ENCODE results near the gene MRPS30. TPM values are rescaled to one million over a fixed set of nuclear protein-coding genes. Genes with fewer than 3 reads are reported as not detected.

Gene MRPS30
- 47.4 and 53.3 TPM in 2 replicates for total RNA-seq

GRCh38 chr5:44808435-44809214 lies at the start of gene MRPS30:
TSS of gene MRPS30 (plus strand) at chr5:44808947. CDS start at chr5:44808963, 16 bp downstream.

